GM21526 (cell line): ENCODE data around the gene CDYL.

Source experiments
- ATAC-seq: cut with Tn5 transposase; IDR thresholded peaks from one replicate; pipeline ENCODE4 v1.9.1; 2021; ENCODE audit warnings: moderate library complexity; ENCODE audit not compliant: unreplicated experiment, low FRiP score

CDYL gene

DNA sequence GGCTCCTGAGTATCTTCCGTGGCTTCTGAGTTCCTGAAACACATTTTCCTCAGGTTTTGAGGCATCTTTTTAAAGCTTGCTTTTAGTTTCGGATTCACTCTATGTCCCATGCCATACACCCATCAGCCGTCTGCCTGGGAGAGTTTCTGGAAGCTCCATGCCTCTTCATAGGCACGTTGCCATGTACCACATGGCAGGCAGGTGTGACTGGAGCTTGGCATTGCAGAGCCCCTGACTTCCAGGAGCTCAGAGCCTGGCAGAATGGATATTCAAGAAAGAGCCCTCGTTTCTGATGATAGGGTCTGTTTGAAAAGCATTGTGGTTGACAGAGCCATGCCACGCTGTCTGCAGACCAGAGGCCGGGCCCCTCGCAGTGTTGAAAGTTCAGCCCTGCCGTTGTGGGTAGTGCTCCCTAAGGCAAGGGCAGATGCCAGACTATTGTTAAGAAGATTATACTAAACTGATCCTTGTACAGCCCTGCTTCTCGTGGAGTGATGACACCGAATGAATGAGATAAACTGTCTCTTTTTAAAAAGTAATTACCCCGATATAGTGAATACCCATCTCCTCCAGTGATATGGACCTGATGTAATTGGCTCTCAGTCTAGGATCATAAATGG is 127.7 kb downstream of the CDYL start:
- ATAC-seq: no peak

DNA sequence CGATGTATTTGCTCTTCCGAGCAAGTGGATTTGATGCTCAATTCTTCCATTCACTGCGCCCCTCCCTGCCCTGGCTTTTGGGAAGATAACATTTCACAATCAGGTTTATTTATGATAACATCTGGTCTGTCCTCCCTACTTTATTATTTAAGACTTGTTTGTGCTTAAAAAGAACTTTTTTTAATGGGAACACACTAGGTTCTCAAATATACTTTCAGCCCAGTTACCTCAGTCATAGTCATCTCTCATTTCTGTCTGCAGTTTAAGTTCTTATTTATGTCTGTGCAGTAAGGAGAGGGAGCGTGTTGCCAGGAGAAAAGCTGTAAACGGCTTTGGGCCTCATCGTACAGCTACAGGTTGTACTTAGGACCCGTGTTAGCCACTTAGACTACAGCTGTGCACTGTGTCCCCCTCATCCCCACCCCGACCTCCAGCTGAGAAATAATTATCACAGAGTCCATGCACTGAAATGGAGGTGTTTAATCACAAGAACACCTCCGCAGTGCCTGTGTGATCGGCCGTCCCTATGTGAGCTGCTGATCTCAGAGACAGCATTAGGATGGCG is 128.3 kb downstream of the CDYL start:
- no peak for ATAC-seq

DNA sequence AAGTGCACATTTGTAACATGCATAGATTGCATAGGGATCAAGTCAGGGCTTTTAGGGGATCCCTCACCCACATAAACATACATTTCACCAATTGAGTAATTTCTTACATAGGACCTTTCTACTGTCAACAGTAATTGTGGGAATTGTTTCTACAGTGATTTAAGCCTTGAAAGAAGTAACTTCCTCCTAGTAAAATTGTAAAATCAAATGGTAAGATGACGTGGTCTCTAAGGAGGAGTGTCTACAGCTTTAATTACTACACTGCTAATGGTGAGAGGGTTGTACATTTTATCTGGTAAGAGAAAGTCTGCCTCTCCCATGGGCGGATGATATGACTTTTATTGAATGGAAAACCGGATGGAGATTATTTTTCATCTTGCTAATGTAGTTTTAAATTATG is 129.6 kb downstream of the CDYL start:
- ATAC-seq: no peak

DNA sequence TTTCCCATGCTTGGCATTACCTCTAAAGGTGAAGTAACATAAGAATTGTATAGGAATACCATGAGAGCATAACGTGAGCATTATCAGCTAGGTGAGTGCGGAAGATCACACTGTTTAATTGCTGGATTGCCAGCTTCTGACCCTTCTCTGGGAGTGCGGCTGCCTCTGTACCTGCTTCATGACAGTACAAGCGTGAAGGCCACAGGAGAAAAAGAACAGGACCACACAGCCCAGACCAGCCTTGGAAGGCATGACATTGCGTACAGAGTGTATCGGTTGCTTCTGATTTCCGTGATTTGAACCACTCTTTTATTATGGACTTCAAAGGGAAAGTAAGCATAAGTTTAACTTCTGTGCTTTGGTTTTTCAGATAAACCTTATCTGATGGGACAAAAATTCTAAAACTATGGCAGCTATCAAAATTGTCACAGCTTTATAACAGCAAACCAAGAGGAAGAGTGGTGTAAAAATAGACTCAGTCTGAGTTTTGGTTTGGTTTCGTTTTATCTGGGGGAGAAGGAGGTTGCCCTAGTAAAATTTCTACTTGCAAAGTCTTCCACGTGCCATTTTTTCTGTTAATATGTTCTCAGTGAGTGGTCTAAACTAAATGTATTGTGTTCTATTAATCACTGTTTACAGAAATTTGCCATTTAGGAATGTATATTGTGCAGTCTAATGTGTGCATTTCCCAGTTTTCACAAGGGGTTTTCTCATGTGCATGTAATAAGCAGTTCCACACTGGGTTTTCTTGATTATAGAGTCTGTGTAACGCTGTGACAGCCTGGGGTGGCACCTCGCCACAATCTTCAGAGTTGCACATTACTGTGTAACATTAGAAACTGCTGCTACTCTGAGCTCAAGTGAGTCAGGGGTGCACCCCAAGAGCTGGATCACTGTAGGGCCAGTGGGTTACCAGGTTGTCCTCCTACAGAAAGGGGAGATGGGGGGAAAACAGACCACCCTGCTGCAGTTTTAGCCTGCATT is 130.4 kb downstream of the CDYL start:
- no peak for ATAC-seq

DNA sequence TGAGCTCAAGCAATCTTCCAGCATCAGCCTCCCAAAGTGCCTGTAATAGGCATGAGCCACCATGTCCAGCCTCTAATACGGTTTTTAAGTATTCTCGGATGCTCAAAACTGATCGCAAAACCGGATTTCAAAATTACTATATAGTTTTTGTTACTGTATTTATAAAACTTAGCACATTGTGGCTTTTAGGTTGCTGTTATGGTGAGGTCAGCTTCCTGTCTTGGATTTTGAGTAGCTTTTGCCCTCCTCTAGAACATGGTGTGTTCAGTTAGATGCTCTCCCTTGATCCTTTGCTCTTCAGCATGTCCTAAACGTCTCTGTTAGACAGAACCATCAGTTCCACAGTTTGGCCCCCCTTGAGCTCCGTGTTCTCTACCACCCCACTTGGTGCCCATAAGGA is 131.4 kb downstream of the CDYL start:
- ATAC-seq: no peak

DNA sequence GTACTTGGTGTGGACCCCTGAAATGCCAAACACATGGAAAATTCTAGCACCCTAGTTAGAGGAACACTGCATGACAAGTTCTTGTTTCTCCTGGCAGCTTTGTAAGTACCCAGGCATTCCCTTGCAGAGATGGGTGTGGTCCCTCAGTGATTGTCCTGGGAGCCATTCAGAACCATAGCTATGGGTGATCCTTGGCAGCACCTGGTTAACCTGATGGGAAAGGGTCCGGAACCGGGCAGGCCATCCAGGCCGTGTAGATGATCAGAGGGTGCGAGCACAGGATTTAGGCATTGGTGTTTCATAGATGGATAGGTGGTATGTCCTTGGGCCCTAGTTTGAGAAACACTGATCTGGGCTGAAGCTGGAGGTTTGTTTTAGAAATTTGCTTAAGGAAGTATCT is 131.9 kb downstream of the CDYL start:
- ATAC-seq: no peak

DNA sequence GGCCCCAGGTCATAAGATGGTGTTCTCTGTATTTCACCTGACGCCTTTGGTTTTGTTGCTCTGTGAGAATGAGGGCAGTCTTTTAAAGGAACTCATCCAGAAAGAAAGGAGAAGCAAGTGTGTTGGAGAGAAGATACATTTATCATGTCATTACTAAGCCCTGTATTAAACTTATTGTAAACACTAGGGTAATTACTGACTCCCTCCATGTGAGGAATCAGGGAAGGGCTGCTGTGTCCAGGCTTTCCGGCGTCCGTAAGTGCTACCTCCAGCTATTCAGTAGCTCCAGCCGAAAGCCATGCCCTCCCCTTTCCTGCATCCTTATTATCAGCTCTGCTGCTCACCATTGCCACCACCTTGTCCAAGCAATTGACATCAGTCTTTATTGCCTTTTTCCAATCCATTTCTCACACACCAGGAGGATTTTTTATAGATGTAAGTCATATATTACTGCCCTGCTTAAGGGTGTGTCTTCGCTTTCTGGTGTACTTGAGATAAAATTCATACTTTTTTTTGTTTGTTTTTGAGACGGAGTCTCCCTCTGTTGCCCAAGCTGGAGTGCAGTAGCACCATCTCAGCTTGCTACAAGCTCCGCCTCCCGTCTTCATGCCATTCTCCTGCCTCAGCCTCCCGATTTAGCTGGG is 133.0 kb downstream of the CDYL start:
- ATAC-seq: no peak

DNA sequence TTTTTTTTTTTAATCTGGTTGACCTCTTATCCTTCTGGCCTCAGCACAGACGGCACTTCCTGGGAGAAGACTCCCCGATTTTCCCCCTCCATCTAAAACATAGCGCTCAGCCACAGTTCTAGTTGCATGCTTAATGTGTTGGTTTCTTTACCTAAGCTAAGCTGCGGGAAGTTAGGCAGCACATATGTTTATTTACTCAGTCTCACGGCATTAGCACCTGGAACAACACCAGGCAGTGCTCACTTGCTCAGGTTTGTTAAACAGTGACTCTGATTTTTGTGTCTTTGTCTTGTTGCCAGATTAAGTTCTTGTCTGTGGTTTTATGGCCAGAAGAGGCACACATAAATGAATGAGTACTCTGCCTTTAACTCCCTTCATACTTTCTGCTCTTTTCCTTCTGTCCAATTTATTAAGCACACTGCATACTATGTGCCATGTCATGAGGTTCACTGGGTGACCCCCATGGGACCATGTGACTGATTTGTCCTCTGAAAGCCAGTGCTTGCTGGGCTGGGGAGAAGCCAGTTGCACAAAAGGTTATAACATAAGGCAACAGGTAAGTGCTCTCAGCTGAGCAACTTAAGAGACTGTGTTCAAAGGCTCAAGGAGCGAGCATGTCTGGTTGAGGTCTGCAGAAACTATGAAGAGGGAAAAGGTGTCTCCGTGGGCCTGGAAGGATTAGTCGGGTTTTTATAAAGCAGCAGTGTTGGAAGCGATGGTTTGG is 134.0 kb downstream of the CDYL start:
- ATAC-seq: no peak

DNA sequence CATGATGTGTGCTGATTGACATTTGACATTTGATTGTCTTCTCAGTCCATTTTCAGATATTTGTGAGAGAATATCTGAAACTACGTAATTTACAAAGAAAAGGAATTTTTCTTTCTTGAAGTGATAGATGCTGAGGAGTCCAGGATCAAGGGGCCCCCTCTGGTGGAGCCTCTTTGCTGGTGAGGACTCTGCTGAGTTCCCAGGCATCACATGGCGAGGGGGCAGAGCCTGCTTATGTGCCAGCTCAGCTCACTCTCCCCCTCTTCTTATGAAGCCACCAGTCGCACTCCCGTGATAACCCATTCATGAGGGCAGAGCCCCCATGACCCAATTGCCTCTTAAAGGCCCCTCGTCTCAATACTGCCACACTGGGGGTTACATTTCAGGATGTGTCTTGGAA is 136.4 kb downstream of the CDYL start:
- ATAC-seq: no peak

DNA sequence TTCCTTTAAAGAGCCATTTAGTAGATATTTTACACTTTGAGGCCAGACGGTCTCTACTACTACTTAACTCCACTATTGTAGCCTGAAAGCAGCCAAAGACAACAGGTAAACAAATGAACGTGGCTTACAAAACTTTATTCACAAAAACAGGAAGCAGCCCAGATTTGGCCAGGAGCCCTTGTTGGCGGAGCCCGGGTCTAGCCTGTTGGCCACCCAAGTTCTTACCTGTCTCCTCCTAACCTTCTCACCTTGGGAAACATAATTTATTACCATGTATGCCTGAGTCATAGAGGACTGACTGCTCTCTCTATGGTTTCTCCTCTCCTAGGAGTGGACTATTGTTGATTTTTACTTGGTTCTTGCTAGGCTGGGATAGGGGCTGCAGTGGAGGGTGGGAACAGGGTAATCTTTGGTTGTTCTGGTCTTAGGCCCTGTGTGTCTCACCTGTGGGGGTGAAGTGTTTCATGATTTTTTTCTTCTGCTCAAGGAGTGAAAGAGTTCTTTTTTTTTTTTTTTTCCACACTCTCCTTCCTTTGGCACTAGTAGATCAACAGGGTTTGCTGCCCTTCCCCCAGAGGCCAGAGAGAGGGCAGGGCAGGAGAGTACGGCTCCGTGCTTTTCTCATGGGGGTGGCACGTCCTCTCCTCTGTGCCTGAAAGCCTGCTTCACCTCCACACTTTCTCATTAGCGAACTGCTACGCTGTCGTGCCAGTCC is 137.7 kb downstream of the CDYL start:
- ATAC-seq: no peak

DNA sequence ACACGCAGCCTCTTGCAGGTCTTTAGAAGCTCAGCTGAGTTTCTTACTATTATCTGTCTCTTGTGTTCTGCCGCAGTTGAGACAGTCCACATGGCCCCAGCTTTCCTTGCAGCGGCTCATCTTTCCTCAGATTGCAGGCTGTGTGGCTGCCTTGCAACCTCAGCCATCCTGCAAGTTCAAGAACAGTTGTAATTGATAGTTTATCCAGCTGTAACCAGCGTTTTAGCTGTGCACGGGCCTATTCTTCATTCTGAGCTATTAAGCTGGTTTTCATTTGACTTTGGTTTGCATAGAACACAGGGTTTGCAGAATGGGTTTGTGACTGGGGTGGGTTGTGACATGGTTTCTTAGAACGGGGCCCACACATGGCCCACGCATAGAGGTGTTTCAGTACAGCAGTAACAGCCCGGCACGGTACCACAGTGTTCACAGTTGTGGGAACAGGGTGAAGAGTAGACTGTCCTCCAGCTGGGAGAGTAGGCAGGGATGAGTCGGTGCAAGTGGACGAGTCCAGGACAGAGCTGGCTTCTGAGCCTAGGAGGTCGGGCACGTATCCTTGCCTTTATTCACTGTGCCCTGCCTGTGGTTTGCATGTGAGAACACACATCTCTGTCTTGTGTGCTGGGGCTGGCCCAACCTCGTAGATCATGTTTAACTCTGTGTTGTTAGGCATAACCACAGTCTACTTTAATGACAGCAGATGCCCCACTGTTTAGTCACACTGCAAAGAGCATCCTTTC is 138.4 kb downstream of the CDYL start:
- no peak for ATAC-seq

DNA sequence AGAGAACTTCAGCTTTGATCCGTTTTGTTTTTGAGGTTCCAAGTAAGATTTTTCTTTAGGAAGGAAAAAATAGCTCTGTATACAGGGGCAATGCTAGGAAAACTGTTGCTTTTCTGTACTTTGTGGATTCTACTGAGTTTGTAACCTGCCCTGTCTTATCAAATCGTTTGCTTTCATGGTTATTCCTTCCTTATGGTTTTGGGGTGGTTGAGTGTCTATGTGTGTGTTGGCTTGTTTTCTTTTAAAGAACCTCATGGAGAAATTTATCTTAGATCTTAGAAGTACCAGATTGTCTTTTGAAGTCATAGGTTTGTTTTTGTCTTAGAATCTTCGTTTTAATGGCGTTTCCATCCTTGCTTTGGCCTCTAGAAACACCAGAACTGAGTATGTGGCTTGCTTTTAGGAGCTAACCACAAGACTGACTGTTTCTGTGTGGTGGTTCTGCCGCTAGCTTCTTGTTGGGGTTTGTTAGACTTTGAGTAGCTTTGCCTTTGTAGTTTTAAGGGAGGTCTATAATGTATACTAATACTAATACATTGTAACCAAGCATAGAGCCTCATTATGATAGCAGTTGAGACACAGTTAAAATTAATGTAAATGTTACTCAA is 140.9 kb downstream of the CDYL start:
- ATAC-seq: no peak

DNA sequence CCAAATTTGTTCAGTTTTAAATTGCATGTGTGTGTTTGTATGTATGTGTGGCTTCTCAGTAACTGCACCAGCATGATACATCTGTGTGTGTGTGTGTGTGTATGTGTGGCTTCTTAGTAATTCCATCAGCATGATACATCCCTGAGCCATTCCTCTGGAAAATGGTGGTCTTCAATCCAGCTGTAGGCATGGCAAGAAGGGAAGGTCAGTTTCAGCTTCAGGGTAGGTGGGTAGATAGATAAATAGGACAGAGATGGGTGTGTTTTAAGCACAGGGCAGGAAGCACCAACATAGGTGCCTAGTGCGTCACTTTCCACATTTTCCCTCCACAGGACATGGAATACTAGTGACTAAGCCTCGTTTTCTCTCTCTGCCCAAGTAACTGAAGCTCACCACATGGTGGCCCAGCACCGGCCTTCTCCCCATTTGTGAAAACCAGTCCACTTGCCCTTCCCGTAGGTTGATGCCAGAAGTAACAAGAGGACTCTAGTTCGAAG is 144.8 kb downstream of the CDYL start:
- no peak for ATAC-seq

DNA sequence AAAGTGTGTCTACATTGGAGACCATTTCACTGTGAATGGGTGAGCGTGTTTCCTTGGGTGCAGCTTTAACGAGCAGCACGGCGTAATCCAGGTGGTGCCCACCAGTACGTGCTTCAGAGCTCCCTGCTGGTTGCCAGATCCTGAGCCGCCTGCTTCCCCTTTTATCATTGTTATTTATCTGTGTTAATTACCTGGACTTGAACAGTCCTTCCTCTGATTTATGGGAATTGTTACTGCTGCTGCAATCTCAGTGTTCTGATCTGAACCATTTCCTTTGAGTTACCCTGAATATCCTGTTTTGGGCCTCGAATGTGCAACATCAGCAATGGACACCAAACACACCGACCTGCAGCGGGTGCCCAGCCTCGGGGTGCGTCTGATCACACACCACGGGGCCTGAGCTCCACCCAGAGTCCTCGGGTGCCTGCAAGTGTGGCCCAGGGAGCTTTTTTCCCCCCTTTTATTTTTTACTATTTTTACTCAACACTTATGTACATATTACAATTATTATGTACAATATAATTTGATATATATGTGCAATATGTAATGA is 146.4 kb downstream of the CDYL start:
- no peak for ATAC-seq

DNA sequence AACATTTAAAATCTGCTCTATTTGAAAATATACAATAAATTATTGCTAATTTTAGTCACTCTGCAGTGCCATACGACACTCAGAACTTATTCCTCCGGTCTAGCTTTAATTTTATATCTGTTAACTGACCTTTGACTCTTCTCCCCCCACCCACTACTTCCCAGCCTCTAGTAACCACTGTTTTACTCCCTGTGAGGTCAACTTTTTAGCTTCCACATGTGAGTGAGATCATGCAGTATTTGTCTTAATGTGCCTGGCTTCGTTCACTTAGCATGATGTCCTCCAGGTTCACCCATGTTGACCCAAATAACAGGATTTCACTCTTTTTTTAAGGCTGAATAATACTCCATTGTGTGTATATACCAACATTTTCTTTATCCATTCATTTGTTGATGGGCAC is 146.9 kb downstream of the CDYL start:
- no peak for ATAC-seq

DNA sequence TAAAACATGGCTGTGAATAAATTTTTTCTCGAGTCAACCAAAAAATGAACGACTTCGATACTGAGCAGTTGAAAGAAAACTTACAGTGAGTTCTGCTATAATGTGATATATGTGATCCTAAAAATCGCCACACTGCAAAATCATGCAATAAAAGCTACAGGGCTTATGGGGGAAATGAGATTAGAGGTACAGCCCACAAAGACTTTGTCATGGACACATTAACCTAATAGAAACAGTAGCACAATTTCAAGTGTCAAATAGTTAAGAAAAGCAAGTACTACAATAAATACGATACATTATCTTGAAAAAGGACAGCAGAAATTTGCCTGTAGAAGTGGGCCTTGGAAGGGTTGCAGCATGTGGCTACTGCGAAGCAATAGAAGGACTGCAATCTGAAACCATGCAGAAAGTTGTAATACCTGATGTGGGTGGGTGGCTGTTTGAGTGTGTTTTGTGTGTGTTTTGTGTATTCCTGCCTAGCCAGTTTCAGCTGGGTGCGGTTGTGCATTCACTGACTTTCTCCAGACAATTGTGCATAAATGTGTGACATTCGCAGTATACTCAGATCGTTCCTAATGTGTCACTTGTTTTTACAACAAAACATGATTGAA is 148.6 kb downstream of the CDYL start:
- no peak for ATAC-seq

DNA sequence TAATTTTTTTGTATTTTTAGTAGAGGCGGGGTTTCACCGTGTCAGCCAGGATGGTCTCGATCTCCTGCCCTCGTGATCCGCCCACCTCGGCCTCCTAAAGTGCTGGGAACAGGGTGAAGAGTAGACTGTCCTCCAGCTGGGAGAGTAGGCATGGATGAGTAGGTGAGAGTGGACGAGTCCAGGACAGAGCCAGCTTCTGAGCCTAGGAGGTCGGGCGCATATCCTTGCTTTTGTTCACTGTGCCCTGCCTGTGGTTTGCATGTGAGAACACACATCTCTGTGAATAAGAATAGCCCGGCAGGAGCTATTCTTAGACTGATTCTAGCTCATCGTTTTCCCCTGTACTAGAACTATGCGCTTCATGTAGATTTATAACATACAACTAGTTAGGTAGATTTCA is 149.4 kb downstream of the CDYL start:
- no peak for ATAC-seq

DNA sequence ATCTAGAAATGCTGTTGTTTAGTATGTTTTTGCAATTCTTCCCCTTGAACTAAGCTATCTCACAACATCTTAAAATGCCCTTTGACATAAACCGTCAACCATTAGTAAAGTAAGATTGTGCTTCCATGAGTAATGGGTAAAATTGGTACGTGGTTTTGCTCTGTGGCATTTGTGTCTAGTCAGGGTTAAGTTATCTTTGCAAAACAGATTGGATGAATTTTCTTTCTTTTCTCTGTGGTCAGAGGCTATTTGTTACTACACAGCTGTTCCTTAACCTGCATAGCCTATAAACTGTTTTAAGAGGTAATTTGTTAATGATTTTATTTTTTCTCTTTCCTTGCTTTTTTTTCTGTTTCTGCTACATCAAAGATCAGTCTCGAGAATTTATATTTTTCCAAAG is 152.2 kb downstream of the CDYL start:
- ATAC-seq: no peak
